IPS-20b (cell line): ENCODE measurements around the gene PDLIM7.

Source experiments
- H3K27ac ChIP-seq: one replicate; pipeline ENCODE4 v1.5.1; 2013; ENCODE audit warnings: low read length
- H3K27me3 ChIP-seq: 2 replicates; pipeline ENCODE4 v1.6.1; 2013; ENCODE audit warnings: mild to moderate bottlenecking, low read length, inconsistent platforms; ENCODE audit not compliant: insufficient read depth
- H3K36me3 ChIP-seq: 2 replicates; pipeline ENCODE4 v1.6.1; 2013; ENCODE audit warnings: low read depth, mild to moderate bottlenecking, inconsistent platforms, low read length, moderate library complexity; ENCODE audit not compliant: insufficient read depth
- H3K4me1 ChIP-seq: 2 replicates; pipeline ENCODE4 v1.6.1; 2013; ENCODE audit warnings: mild to moderate bottlenecking, control low read depth, inconsistent platforms, low read length, moderate library complexity; ENCODE audit not compliant: insufficient read depth
- H3K4me3 ChIP-seq: 2 replicates; pipeline ENCODE4 v1.5.1; 2013; ENCODE audit warnings: mild to moderate bottlenecking, low read length, inconsistent platforms
- H3K9ac ChIP-seq: 2 replicates; pipeline ENCODE4 v1.6.1; 2013; ENCODE audit warnings: low read depth, mild to moderate bottlenecking, inconsistent platforms, low read length, moderate library complexity
- H3K9me3 ChIP-seq: 2 replicates; pipeline ENCODE4 v1.6.1; 2013; ENCODE audit warnings: mild to moderate bottlenecking, low read depth, low read length, inconsistent platforms; ENCODE audit not compliant: insufficient read depth

Gene PDLIM7

DNA sequence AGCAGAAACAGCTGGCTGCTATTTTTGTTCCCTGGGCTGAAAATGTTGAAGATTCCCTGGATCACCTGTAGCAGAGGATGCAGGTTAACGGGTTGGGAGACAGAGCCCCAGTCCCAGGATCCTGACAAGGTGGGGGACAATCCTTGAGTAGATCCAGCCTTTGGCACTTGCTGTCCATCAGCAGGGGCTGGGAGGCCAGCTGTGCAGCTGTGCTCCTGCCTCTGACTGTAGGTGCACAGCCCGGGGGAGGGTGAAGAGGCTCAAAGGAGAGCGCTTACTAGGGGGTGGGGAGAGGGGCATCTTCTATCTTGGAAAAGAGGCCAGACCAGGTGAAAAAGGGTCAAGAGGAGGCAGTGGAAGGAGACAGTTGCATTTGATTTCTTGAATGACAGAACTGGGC, 22.9 kb upstream of the PDLIM7 start:
- Histone ChIP-seq H3K4me3 (no peak overlapping the region), H3K9ac (no peak overlapping the region), H3K9me3 (no peaks in the 10 kb centered on the region), H3K4me1 (no peaks in the 10 kb centered on the region), H3K27ac (no peak overlapping the region), H3K36me3 (peaks cover 58% of the 10 kb centered on the region), H3K27me3 (no peaks in the 10 kb centered on the region)

DNA sequence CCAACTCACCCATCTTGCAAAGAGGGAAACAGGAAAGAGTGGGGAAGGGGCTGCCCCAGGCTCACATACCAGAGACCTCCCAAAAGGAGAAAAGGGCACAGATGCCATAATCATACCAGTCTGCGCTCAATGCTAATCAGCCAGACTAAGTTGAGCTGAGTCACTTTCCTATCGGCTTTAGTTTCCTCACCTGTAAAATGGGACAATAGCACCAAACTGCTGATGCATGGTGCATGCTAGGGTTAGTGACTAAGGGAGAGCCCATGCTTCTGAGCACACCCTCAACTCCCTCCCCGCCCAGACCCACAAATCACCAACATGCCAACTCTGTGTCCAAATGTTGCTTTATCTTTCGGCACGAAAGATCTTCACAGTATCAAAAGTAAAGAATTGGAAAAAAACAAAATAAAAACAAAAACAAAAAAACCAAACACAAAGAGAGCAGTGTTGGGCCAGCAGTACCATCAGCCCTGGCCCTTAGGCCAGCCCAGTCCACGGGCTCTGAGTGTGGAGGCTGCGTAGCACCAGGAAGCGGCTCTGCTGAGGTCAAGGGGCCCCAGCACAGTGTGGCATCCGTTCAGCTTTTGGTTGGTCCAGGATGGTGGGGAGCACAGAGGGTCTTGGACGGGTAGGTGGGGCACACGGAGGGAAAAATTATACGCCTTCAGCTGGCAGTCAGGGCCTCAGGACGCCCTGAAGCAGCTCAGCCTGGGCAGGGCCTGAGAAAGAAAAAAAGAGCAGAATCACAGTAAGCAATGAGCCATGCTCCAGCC, 22.2 kb upstream of the PDLIM7 start:
- no peak overlapping the region for H3K27ac ChIP-seq
- H3K4me1 ChIP-seq, result no peaks in the 10 kb centered on the region

DNA sequence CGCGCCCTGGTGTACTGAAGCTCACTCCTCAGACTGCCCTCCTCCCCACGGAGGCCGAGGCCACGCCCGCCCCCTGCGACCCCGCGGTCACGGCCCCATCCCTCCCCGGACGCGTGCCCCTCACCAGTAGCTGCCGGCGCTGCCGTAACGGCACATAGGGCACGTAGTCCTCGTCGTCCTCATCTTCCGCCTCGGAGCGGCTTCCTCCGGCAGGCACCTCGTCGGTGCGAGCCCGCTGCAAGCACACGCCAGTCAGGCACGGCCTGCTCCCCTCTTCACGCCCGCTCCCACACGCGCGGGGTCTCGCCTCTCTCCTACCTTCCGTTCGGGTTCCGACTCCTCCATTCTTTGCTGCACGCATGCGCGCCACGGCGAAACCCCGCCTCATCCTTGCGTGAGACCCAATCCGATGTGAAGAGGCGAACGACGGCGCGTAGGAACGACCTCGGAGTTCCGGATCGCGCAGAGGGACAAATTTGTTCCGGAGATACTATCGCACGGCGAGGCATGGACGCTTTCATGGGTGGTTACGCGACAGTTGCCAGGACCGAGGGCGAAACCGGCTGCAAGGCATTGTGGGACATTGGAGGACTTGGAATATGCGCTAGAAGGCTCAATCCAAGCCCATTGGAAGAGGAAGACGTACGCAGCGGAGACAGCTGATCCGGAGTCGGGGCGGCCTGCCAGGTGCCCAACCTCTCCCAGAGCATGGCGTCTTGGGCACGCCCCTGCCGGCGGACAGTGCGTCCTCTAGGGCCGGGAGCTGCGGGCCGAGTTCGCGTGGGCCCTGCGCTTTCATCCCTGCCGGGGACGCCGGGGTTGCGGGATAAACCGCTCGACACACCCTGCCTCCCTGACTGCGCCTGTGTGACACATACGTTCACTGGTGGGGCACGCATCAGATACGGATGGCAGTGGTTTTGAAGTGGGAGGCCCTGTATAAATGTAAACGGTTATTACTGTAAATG, 19.5 kb upstream of the PDLIM7 start, which contains the start of gene DDX41:
TSS of gene DDX41 (minus strand) at position 361 of the 968 bp plus-strand sequence. CDS start at position 345, 16 bp downstream.
- Histone ChIP-seq H3K9me3 (no peaks in the 10 kb centered on the region), H3K27ac (no peak within 1 kb of the TSS), H3K4me3 (peak within 1 kb of the TSS; percentile 99), H3K9ac (peak within 1 kb of the TSS; percentile 94), H3K36me3 (peaks cover 69% of the 10 kb centered on the region), H3K4me1 (no peaks in the 10 kb centered on the region), H3K27me3 (no peaks in the 10 kb centered on the region)

More for the DNA sequence above, 22.2 kb upstream of the PDLIM7 start:
- no peak overlapping the region for H3K4me3 ChIP-seq
- H3K36me3 ChIP-seq, result peaks cover 58% of the 10 kb centered on the region
- no peak overlapping the region for H3K9ac ChIP-seq
- H3K27me3 ChIP-seq, result no peaks in the 10 kb centered on the region
- H3K9me3 ChIP-seq, result no peaks in the 10 kb centered on the region

DNA sequence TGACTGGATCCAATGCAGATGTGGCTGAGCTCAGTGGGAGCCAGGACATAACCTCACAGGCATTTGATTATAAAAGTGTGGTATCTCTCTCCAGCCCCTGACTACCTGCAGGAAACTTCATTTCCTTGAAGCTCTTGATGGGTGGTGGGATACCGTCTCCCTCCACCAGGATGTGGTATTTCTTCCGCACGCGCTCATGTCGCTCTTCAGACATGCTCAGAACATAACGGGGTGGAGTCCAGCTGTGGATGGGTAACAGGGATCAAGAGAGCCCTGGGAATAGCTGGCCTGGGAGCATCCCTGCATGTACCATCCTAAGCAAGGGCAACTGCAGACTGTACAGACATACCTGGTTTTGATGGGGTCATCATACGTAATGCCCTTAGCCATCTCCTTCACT, 18.2 kb upstream of the PDLIM7 start:
- peak overlapping the region; percentile 94; the same call in 1 of the 2 replicates for H3K9ac ChIP-seq
- peak overlapping the region; percentile 99 for H3K4me3 ChIP-seq
- no peaks in the 10 kb centered on the region for H3K9me3 ChIP-seq
- H3K4me1 ChIP-seq, result no peaks in the 10 kb centered on the region
- H3K36me3 ChIP-seq, result peaks cover 69% of the 10 kb centered on the region
- no peak overlapping the region for H3K27ac ChIP-seq
- no peaks in the 10 kb centered on the region for H3K27me3 ChIP-seq

DNA sequence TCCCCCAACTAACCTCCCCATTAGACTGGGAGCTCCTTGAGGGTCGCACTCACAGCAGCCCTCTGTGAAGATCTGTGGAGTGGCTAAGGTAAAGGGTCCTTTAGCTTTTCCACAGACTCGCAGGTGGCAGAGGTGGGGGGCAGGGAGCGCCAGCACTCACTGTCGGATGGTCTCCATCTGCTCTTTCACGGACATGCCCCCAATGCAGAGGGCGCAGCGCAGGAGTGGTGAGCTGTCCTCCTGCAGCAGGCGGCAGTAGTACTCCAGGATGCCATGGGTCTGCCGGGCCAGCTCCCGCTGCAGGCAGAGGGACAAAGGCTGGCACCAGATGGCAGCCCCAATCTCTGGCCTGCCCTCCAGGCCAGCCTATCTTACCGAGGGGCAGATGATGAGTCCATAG, 17.1 kb upstream of the PDLIM7 start:
- H3K9ac ChIP-seq, result no peak overlapping the region
- no peak overlapping the region for H3K27ac ChIP-seq
- no peaks in the 10 kb centered on the region for H3K9me3 ChIP-seq
- H3K36me3 ChIP-seq, result peaks cover 62% of the 10 kb centered on the region
- peaks cover 5% of the 10 kb centered on the region; the same call in 1 of the 2 replicates for H3K4me1 ChIP-seq
- no peaks in the 10 kb centered on the region for H3K27me3 ChIP-seq
- no peak overlapping the region for H3K4me3 ChIP-seq

DNA sequence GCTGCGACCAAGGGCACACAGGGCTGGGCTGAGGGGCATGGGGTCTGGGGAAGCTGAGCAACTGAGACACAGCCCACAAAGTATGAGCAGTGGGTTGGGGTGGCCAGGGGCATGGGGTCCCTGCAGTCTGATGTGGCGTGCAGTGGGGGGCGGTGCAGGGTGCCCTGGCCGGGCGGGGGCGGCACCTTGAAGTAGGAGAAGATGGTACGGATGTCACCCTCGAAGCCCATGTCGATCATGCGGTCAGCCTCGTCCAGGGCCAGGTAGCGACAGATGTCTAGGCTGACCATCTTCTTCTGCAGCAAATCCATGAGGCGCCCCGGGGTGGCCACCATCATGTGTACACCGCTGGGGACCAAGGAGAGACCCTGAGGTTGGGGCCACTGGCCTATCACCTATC, 16.1 kb upstream of the PDLIM7 start:
- Histone ChIP-seq H3K9me3 (no peaks in the 10 kb centered on the region), H3K27ac (no peak overlapping the region), H3K9ac (no peak overlapping the region), H3K4me3 (no peak overlapping the region), H3K36me3 (peaks cover 58% of the 10 kb centered on the region), H3K4me1 (peaks cover 5% of the 10 kb centered on the region; the same call in 1 of the 2 replicates), H3K27me3 (no peaks in the 10 kb centered on the region)

DNA sequence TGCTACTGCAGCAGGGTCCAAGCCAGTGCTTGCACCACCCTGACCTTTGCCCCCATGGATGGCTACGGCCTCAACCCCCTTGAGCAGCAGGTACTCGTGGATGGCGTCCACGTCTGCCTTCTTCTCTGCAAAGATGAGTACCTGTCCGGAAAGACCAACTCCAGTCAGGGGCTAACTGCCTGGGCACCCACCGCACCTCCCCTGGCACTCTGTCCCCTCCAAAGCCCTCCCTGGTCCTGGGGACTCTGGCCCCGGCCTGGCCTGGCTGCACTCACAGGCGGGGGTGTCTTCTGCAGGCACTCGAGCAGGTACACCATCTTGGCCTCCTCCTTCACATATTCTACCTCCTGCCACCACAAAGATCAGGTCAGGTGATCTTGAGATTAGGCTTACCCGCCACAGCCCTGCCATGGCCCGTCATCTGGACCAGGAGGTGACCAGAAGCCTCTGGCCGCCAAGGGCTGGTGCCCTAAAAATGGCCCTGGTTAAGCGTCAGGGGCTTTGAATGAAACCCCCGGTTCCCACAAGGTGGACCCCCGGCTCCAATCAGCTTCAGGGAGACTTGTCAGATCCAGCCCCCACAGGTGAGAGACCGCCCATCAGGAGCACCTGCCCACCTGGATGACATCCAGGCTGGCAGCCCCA, 15.5 kb upstream of the PDLIM7 start:
- Histone ChIP-seq H3K9me3 (no peaks in the 10 kb centered on the region), H3K4me1 (peaks cover 5% of the 10 kb centered on the region; the same call in 1 of the 2 replicates), H3K27ac (no peak overlapping the region), H3K4me3 (no peak overlapping the region), H3K9ac (no peak overlapping the region), H3K27me3 (no peaks in the 10 kb centered on the region), H3K36me3 (peaks cover 58% of the 10 kb centered on the region)

DNA sequence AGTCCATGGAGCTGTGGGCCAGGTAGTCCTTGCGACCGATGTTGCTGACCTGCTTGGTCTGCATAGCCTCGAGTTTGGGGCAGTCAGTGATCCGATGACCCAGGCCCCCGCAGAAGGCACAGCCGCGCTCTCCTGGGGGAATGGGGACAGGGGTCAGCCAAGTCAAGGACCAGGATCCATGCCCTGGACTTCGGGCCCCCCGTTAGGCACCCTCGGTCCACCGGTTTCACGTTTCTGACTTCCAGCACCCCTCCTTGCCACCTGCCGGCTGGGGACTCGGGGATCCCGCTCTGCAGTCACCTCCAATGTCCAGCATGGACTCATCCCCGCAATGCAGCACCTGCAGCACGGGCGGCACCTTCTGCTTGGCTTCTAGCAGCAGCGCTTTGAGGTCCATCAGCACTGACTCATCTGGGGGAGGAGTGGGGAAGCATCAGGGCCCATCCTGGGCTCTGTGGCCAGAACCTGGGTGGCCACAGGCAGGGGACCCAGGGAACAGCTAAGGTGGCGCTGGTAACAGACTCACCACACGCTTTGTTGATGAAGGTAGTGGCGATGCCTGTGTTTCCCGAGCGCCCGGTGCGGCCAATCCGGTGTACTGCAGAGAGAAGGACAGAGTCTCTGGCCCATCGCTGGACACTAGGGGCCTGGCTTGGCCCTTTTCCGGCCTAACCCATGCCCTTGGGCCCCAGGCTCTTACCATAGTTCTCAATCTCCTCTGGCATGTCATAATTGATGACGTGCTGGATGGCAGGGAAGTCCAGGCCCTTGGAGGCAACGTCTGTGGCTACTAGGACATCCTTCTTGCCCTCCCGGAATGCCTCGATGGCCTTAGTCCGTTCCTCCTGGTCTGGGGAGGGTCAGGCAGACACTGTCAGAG, 14.6 kb upstream of the PDLIM7 start:
- Histone ChIP-seq H3K4me3 (no peak overlapping the region), H3K27me3 (no peaks in the 10 kb centered on the region), H3K27ac (no peak overlapping the region), H3K9me3 (no peaks in the 10 kb centered on the region), H3K4me1 (peaks cover 5% of the 10 kb centered on the region; the same call in 1 of the 2 replicates), H3K9ac (no peak overlapping the region), H3K36me3 (peaks cover 58% of the 10 kb centered on the region)

DNA sequence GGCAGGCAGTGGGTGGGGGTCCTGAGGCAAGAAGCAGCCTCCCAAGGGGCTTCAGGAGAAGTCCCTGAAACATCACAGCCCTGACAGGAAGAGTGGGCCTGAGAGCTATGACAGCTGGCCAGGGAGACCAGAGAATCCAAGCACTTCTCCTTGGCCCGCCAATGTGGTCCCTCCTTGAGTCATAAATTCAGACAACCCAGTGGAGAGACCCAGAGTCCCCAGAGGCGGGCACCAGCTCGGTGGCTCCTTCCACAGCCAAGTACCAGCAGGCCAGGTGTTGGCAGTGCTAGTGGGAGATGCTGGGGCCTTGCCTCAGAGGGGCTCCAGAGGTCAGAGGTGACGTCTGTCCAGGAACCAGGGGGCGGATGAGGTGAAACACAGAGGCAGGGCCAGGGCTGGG, 13.8 kb upstream of the PDLIM7 start:
- Histone ChIP-seq H3K4me3 (no peak overlapping the region), H3K9me3 (no peaks in the 10 kb centered on the region), H3K36me3 (peaks cover 58% of the 10 kb centered on the region), H3K27ac (no peak overlapping the region), H3K27me3 (no peaks in the 10 kb centered on the region), H3K9ac (no peak overlapping the region), H3K4me1 (peaks cover 5% of the 10 kb centered on the region; the same call in 1 of the 2 replicates)

DNA sequence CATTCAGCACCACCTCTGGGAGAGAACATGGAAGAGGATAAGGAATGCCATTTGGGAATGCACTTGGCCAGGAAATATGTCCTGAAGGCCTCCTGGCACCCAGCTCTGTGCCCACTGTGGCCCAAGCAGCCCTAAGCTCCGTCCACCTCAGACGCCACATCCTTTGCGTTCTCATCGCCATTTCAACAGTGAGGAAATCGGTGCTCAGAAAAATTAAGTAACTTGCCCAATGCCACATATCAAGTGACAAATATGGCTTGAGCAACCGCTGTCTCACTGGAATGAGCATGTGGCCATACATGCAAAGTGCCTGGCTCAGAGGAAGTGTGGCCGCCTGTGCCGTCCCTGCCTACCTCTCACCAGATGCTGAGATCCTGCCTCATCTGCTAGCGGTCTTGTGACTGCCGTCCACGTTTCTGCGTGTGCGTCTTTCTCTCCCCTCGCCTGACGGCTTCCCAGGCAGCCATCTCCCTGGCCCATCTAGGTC, 13.2 kb upstream of the PDLIM7 start:
- Histone ChIP-seq H3K4me1 (peaks cover 5% of the 10 kb centered on the region; the same call in 1 of the 2 replicates), H3K9ac (no peak overlapping the region), H3K36me3 (peaks cover 54% of the 10 kb centered on the region), H3K9me3 (no peaks in the 10 kb centered on the region), H3K27ac (no peak overlapping the region), H3K27me3 (no peaks in the 10 kb centered on the region), H3K4me3 (no peak overlapping the region)
